ENCODE results near the gene SLC12A7.
"Not testable (repeated sequence)": the region's sequence is repeated elsewhere in the genome, so short reads cannot be mapped to it uniquely, and the experiment has no call there.

The SLC12A7 gene

DNA sequence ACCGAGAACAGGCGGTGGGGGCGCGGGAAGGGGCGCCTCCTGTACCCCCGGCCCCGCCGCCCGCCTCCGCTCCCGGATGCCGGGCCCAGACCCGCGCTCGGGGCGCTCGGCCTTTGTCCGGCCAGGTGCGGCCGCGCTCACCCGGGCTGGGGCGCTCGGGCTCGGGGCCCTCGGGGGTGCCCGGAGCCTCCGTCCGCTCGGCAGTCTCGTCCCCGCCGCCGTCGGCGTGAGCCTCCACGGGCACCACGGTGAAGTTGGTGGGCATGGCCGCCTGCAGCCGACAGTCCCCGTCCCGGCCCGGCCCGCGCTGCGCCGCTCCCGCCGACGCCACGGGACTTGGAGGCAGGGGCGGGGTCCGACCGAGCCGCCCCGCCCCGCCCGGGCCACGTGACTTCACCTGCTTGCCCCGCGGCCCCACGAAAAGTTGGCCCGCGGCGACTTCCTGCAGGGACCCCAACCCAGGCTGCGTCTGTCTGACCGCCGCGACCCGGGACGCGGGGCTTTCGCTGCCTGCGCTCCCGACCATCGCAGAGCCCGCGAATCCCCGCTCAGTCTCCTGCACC, at the start of gene SLC12A7:
TSS of gene SLC12A7 (minus strand) at position 337 of the 563 bp plus-strand sequence. CDS start at position 265, 72 bp downstream.
- FAIRE-seq (no peak), DNase-seq (ENCODE audit: low spot score) (no peak)

GRCh38 chr5:1161108-1161832, 49.4 kb upstream of the SLC12A7 start:
- DNase-seq (ENCODE audit: low spot score) (no peak), FAIRE-seq (no peak)

- DNase-seq (ENCODE audit: low spot score) (no peak), FAIRE-seq (no peak)
These were observed 48.0 kb upstream of the SLC12A7 start for GRCh38 chr5:1159774-1160406.

DNA sequence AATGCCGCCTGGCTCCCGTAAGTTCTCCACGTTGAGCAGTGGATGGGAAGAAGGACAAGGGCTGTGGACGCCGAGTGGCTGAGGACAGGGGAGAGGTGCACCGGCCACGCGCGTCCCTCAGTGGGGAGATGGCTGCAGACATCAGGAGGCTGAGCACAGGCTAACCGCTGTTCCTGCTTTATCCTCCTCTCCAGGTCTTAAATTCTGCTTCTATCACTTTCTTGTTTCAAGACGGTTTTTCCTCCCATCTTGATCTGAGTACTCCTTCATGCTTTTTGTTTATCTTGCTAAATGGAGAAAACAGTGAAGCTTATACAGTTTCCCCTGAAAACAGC, 47.4 kb upstream of the SLC12A7 start:
- no peak for FAIRE-seq

GRCh38 chr5:1158647-1159340, 46.9 kb upstream of the SLC12A7 start:
- FAIRE-seq (no peak), DNase-seq (ENCODE audit: low spot score) (no peak)

More for the DNA sequence above, 47.4 kb upstream of the SLC12A7 start:
- DNase-seq (ENCODE audit: low spot score): no peak

GRCh38 chr5:1157461-1157986, 45.7 kb upstream of the SLC12A7 start:
- not testable (repeated sequence) for DNase-seq (ENCODE audit: low spot score); FAIRE-seq

DNA sequence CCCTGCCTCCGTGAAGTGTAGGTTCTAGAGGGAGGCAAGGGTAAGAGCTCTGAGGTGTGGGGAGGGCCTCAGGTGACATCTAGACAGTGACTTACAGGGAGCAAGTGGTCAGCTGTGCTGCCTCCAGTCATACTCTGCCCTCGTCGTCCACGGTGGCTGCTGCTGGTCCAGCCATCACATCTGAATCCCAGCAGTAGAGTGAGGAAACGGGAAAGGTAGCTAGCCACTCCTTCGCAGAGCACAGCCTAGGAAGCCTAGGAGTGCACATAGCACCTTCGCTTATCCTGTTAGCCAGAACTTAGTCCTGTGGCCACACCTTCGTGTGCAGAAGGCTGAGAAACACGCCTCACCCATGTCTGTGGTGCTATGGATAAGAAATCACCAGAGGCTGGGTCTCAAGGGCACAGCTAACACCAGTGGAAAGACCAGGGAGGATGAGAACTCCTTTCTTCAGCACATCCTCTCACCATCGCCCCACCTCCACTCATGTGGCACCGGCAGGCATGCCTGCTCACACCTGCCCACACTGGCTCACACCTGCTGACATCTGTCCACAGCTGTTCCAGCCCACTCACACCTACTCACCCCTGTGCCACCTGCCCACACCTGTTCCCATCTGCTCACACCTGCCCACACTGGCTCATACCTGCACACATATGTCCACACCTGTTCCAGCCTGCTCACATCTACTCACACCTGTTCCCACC, 45.0 kb upstream of the SLC12A7 start:
- DNase-seq (ENCODE audit: low spot score) (no peak), FAIRE-seq (no peak)

DNA sequence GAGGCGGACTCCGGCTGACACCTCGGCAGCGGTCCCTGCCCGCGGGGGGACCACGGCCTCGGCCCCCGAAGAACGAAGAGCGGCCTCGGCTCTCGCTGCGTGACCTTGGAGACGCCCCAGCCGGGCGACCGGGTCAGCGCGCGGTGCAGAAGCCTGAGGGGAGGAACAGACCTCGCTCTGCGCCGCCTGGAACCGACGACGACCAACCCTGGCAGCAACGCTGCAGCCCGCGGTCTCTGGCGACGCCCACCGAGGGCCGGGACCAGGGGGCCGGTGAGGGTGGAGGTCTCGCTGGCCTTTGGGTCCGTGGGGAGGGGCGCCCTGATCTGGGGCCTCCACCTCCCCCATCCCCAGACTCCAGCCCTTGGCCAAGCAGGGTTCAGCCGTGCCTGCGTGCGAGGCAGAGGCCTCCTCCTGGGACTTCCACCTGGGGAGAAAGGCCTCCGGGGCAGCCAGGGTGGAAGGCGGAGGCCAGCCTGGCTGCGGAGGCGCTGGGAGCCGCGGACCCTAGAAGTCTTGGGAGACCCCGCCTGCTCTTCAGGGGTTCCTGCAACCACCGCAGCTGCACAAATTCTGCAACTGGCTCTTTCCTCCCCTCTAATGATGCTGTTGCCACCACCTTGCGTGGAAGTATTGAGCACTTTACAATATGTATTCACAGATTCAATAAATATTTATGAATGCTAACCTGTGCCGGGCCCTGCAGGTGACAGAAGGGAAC, 44.3 kb upstream of the SLC12A7 start:
- DNase-seq (ENCODE audit: low spot score) (no peak), FAIRE-seq (no peak)

- DNase-seq (ENCODE audit: low spot score): no peak
- no peak for FAIRE-seq
These were observed 43.5 kb upstream of the SLC12A7 start for GRCh38 chr5:1155191-1156032.

DNA sequence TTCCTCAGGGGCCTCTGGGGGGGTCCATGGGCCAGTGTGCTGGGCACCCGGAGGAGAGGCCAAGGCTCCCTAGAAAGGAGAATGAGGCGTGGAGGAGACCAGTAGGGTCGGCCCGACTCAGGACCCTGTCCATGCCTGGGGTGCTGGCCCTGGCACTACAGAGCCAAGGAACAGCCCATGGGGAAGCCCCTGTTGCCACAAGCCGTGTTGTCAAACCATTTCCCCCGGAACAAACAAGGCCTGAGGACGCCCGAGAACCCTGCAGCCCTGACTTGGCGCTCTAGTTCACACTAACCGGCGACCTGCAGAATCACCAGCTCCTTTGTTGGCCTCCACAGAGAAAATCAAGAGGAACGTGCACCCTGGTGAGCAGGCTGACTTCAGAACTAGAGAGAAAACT, 41.6 kb upstream of the SLC12A7 start:
- no peak for DNase-seq (ENCODE audit: low spot score)
- no peak for FAIRE-seq

DNA sequence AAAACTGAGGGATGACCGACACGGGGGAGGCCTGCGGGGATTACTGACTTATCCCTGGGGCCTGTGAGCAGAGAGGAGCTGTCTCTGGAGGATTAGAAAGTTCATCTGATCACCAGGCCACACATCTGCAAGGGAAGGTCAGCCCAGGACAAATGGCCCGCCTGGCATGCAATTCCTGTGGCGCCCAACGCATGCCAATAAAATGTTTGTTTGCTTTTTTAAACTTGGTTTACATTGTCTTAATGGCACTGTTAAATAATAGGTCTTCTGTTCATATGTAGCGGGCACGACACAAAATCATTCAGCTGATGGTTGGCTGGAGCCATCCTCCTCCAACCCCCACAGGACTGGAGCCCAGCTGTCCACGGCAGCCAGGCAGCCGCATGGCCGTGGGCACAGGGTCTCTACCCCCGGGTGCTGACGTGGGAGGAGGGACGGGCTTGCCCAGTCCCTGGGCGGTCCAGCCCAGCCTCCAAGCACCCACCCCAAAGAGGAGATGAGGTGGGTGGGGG, 41.0 kb upstream of the SLC12A7 start:
- no peak for FAIRE-seq
- DNase-seq (ENCODE audit: low spot score): no peak

- no peak for DNase-seq (ENCODE audit: low spot score)
These were observed 40.3 kb upstream of the SLC12A7 start for GRCh38 chr5:1152156-1152555.

DNA sequence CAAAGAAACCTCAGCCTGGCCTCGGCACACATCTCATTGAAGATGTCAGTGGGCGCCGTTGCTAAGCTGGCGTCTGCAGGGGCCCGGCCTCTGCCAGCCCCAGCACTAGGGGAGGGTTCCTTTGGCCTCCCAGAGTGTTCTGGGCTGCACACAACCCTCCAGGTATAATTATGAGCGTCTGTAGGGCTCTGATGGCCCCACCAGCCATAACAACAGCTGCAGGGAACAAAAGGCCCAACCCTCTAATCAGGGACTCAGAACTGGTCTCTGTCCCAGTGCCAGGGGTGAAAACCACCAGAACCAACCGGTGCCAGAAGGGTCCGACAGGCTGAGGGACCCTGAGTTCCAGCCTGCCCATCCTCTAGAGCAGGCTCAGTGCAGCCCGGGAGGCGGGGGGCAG, 39.5 kb upstream of the SLC12A7 start:
- no peak for FAIRE-seq
- DNase-seq (ENCODE audit: low spot score): no peak

More at GRCh38 chr5:1152156-1152555, 40.3 kb upstream of the SLC12A7 start:
- FAIRE-seq: no peak

DNA sequence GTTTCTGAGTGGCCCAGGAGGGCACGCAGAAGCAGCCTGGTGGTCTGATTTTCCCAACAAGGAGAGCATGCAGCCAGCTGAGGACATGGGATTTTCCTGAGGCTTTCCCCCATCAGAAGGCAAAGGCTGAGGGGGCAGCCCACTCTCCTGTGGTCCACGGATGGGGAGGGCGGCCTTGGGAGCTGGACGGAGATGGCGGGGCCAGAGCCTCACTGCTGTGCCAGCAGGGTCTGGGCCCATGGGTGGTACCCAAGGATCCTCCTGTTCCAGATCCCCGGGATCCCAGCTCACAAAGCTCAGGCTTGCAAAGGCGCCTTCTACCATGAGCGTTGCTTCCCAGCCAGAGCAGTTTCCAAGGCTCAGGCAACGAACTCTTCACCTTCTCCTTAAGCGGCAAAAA, 39.0 kb upstream of the SLC12A7 start:
- no peak for FAIRE-seq
- DNase-seq (ENCODE audit: low spot score): no peak

- no peak for DNase-seq (ENCODE audit: low spot score)
- FAIRE-seq: no peak
These were observed 33.0 kb upstream of the SLC12A7 start for GRCh38 chr5:1144638-1145396.

GRCh38 chr5:1144089-1144488, 32.2 kb upstream of the SLC12A7 start:
- FAIRE-seq (no peak), DNase-seq (ENCODE audit: low spot score) (no peak)

- FAIRE-seq (no peak), DNase-seq (ENCODE audit: low spot score) (no peak)
These were observed 31.7 kb upstream of the SLC12A7 start for GRCh38 chr5:1143670-1143951.

DNA sequence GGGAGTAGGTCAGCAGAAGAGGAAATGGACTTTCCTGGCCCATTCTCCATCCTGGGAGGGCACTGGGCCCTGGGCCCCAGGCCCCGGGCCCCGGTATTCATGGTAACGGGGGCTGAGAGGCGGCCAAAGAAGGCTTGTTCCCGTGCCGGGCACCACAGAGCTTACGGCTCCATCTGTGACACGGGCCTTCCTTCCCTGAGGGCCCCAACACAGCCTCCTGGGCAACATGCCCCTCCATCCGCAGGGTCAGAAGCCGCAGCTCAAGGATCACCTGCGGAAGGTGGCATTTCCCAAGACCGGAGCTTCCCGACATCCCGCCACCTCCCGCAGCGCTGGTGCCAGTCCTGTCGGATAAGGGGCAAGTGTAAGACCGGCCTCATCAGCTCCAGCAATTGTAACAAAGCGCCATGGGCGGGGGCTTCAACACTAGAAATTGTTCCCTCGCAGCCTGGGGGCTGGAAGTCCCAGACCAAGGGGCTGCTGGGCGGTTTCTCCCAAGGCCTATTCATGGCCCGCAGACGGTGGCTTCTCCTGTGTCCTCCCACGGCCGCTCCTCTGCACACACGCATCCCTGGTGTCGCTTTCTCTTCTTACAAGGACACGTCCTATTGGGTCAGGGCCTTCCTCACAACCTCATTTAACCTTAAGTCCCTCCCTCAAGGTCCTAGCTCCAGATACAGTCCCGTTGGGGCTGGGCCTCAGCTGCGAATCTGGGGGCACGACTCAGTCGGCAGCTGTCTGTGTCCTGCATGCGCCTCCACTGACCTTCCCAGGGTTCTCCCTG, 31.2 kb upstream of the SLC12A7 start:
- DNase-seq (ENCODE audit: low spot score): no peak
- FAIRE-seq: no peak
